Smooth muscle cell of trachea (primary cell): ENCODE data around the gene SCAF11. TPM values are rescaled to one million over a fixed set of nuclear protein-coding genes. Genes with fewer than 3 reads are reported as not detected.

Source experiments
- total RNA-seq: library from RNA; depleted of rRNA; stranded (reverse); fragments of >200 nt; gene quantifications from 2 replicates; pipeline ENCODE4 v1.2.1, GENCODE V29; 2014

The SCAF11 gene
- total RNA-seq: 40.4 and 63.4 TPM in 2 replicates

DNA sequence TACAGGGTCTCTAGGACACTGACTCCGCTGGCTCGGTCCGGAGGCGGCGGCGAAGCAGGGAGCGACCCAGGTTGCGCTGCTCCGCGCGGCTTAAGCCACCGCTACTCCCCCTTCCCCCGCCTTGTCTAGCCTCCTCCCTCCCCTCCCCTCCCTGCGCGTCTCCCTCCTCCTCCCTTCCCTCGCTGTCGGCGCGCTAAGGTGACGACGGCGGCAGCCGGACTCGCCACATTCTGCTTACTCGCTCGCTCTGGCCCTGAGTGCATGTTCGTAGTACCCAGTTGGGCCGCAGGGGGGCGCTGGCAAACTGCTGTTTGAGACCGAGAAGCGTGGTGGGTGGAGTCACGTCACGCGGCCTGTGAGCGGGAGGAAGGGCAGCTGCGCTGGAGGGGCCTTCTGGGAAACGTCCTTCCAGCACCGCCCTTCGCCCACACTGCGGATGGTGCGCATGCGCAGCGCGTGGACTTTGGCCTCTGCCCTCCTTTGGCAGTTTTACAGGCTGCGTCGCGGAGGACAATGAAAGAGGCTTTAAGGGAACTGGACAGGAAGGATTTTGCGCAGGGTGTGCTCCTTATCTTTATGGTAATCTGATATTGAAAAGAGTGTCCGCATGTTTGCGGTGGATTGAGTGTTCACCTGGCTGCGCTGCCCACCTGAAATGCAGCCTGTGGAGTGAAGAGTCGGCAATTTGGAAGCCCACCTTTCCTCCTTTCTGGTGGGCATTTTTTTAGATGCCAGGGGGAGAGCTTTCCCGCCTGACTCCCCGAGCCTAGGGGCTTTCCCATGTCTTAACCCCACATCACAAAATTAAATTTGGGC is at the start of gene SCAF11:
SCAF11 (minus strand) TSS at position 107 of the 816 bp plus-strand sequence. CDS start 26,407 bp downstream, outside the sequence.

